NB4 (cell line): ENCODE measurements around the gene CCNE1.

ENCODE experiments used
- CTCF ChIP-seq: IDR thresholded peaks from one replicate; pipeline ENCODE4 v1.5.1; 2012; ENCODE audit warnings: low read depth, low read length
- POLR2A ChIP-seq: IDR thresholded peaks from 2 replicates; pipeline ENCODE4 v1.6.1; 2011; ENCODE audit warnings: mild to moderate bottlenecking; ENCODE audit not compliant: insufficient read length; ENCODE audit errors: extremely low read depth
- TF ChIP-seq, protein P1 (sequence below): IDR thresholded peaks from 2 replicates; pipeline ENCODE4 v1.6.1; 2011; ENCODE audit warnings: low read depth, low read length

GRCh38 chr19:29804493-29804892 lies 7.3 kb upstream of the CCNE1 start:
- no peak for TF ChIP-seq CTCF
- TF ChIP-seq, protein P1, sequence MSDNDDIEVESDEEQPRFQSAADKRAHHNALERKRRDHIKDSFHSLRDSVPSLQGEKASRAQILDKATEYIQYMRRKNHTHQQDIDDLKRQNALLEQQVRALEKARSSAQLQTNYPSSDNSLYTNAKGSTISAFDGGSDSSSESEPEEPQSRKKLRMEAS, result no peak
- no peak for TF ChIP-seq POLR2A
